ENCODE data around the gene TEX29. TPM values are rescaled to one million over a fixed set of nuclear protein-coding genes. Genes with fewer than 3 reads are reported as not detected.

Gene TEX29
- total RNA-seq (2014; rRNA removed; shearing (Covaris generic); ENCODE audit: low replicate concordance), result 1.6 TPM in 1 of 2 replicates, not detected in the other

DNA sequence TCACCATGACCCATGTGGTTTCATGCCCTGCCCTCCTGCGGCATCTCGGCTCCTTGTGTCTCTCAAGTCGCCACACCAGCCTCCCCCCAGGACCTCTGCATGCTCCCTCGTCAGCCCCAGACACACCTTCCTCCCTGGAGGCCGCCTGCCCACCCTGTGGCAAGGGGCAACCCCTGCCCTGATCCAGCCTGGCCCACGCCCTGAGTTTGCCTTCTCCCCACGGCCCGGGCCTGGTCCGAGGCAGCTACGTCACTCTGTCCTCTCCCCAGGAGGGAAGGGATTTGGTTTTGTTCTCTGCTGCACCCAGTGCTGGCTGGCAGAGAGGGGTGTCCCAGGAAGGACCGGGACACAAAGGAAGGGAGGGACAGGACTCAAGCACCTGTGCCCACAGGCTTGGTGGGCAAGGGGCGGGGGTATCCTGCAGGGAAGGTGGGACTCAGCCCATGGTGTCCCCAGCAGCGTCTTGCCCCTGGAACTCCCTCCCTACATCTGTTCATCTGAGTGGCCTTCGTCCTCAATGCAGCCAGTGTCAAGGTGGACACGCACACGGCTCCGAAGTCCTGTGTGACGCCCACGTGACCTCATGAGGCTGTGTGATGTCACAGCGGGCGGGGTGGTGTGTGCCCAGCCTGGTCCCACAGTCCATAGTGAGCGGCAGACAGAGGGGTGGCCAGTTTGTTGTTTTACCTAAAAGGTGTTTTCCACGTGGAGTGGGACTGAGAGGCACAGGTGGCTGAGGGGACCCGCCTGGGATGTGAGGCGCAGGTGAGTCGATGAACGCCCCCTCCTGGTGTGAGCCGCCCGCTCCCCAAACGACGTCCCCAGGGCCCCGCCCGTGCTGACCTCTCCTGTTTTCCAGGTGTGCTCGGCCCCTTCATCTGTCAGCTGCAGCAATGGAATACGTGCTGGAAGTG, at the start of gene TEX29:
TEX29 (plus strand) TSS at position 645 of the 914 bp plus-strand sequence; CDS start at position 894, 249 bp downstream.
- no peak for DNase-seq
- no peaks in the 10 kb centered on the region for H3K27me3 ChIP-seq (ENCODE audit: low read length)
- H3K4me3 ChIP-seq (ENCODE audit: low read length), result no peak within 1 kb of the TSS
- H3K9me3 ChIP-seq (ENCODE audit: low read length), result no peaks in the 10 kb centered on the region
- H2AFZ ChIP-seq (ENCODE audit: low read length), result no peak within 1 kb of the TSS
- no peaks in the 10 kb centered on the region for H3K9me2 ChIP-seq (replicated peaks; ENCODE audit: insufficient read depth, low read length)
- H3K79me2 ChIP-seq (ENCODE audit: low read length), result no peaks in the 10 kb centered on the region
- no peak within 1 kb of the TSS for H3K9ac ChIP-seq (ENCODE audit: low read length)
- H3K27ac ChIP-seq (ENCODE audit: low read length), result no peak within 1 kb of the TSS
- no peaks in the 10 kb centered on the region for H3K4me1 ChIP-seq (ENCODE audit: low read length)
- no peaks in the 10 kb centered on the region for H4K20me1 ChIP-seq (ENCODE audit: insufficient read depth, low read depth, low read length)
- no peaks in the 10 kb centered on the region for H3K36me3 ChIP-seq (ENCODE audit: insufficient read depth, low read length)
- H3K4me2 ChIP-seq (ENCODE audit: low read depth, low read length, poor library complexity, severe bottlenecking), result no peak within 1 kb of the TSS

DNA sequence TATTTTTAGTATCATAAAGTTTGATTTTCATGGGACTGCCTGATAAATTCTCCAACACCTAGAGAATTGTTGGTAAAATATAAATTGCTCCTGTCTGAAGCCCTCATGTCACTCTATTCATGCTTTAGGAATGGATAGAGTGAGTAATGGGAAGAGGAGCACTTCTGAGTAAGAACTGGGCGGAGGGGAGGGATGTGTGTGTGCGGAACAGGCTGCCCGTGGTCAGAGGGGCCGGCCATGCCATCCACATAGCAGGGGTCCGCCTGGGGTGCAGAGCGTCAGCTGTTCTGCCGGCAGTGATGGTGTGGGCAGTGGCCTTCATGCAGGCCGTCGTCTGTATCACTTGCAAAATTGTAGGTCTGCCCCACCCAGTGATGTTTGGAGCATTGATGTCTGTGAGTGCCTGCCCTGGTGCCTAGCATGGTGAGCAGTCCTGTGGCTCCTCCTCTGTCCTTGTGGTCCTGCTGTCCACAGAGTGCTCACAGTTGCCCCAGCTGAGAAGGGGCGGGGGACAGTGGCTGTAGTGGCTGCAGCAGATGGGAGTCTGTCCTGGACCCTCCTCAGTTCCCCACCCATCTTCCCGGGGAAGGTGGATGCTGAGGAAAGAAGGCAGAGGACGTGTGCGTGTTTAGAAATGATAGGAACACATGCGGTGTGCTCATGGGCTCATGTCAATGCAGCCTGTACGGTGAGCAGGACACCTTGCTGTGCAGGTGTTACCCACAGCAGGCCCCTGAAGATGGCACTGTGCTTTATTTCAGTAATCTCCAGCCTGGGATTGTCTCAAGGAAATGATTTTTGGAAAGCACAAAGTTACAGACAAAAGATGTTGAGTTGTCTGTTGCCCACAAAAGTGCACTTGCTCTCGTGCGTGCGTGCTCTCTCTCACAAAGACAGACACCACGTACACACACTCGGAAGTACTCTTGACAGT, 49.4 kb upstream of the TEX29 start:
- H3K4me3 ChIP-seq (ENCODE audit: low read length), result no peak overlapping the region
- no peaks in the 10 kb centered on the region for H3K9me2 ChIP-seq (replicated peaks; ENCODE audit: insufficient read depth, low read length)
- no peaks in the 10 kb centered on the region for H4K20me1 ChIP-seq (ENCODE audit: insufficient read depth, low read depth, low read length)
- no peak overlapping the region for H3K27ac ChIP-seq (ENCODE audit: low read length)
- no peak overlapping the region for H3K4me2 ChIP-seq (ENCODE audit: low read depth, low read length, poor library complexity, severe bottlenecking)
- no peaks in the 10 kb centered on the region for H3K27me3 ChIP-seq (ENCODE audit: low read length)
- no peak overlapping the region for H2AFZ ChIP-seq (ENCODE audit: low read length)
- no peaks in the 10 kb centered on the region for H3K9me3 ChIP-seq (ENCODE audit: low read length)
- H3K4me1 ChIP-seq (ENCODE audit: low read length), result no peaks in the 10 kb centered on the region
- H3K9ac ChIP-seq (ENCODE audit: low read length), result no peak overlapping the region
- peaks cover 40% of the 10 kb centered on the region for H3K79me2 ChIP-seq (ENCODE audit: low read length)
- H3K36me3 ChIP-seq (ENCODE audit: insufficient read depth, low read length), result peaks cover 17% of the 10 kb centered on the region; the same call in 1 of the 2 replicates
- no peak for DNase-seq

DNA sequence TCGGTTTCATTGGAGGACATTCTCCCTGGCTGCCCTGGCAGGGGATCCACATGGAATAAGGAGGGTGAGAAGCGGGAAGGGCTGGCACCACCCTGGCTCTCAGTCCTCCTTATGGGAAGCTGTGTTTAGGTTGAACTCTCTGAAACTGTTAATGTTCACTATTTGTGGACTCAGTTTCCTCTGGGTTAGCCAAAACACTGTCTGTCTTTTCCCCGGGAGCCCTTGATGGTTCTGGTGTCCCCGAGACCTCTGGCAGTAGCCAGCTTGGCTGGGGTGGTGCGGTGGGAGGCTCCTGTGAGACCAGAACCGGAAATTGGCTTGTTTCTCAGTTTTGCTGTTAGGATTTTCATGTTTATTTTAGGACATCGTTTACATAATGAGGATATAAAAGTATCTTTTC, 48.3 kb upstream of the TEX29 start:
- no peak overlapping the region for H2AFZ ChIP-seq (ENCODE audit: low read length)
- no peaks in the 10 kb centered on the region for H3K9me2 ChIP-seq (replicated peaks; ENCODE audit: insufficient read depth, low read length)
- no peaks in the 10 kb centered on the region for H3K9me3 ChIP-seq (ENCODE audit: low read length)
- no peaks in the 10 kb centered on the region for H3K27me3 ChIP-seq (ENCODE audit: low read length)
- H4K20me1 ChIP-seq (ENCODE audit: insufficient read depth, low read depth, low read length), result no peaks in the 10 kb centered on the region
- peaks cover 38% of the 10 kb centered on the region for H3K79me2 ChIP-seq (ENCODE audit: low read length)
- no peak overlapping the region for H3K4me3 ChIP-seq (ENCODE audit: low read length)
- no peak for DNase-seq
- peaks cover 18% of the 10 kb centered on the region; the same call in 1 of the 2 replicates for H3K36me3 ChIP-seq (ENCODE audit: insufficient read depth, low read length)
- no peak overlapping the region for H3K9ac ChIP-seq (ENCODE audit: low read length)
- H3K4me2 ChIP-seq (ENCODE audit: low read depth, low read length, poor library complexity, severe bottlenecking), result no peak overlapping the region
- no peak overlapping the region for H3K27ac ChIP-seq (ENCODE audit: low read length)
- no peaks in the 10 kb centered on the region for H3K4me1 ChIP-seq (ENCODE audit: low read length)

DNA sequence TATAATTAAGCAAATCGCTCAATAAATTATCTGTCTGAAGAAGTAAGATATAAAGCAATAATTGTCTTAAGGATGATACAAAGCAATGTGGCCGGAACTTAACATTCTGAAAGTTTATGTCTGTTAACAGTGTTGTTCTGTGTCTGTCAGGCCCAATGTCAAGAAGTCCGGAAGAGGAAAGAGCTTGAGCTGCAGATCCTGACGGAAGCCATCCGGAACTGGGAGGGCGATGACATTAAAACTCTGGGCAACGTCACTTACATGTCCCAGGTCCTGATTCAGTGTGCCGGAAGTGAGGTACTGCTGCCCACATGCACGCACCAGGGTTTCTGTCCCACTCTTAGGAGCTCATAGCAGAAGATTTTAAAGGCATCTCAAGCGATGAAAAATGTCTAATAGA, 45.1 kb upstream of the TEX29 start:
- no peaks in the 10 kb centered on the region for H3K9me3 ChIP-seq (ENCODE audit: low read length)
- H3K4me2 ChIP-seq (ENCODE audit: low read depth, low read length, poor library complexity, severe bottlenecking), result no peak overlapping the region
- peaks cover 31% of the 10 kb centered on the region for H3K79me2 ChIP-seq (ENCODE audit: low read length)
- no peak for DNase-seq
- peaks cover 36% of the 10 kb centered on the region; the same call in 1 of the 2 replicates for H3K36me3 ChIP-seq (ENCODE audit: insufficient read depth, low read length)
- no peak overlapping the region for H2AFZ ChIP-seq (ENCODE audit: low read length)
- H4K20me1 ChIP-seq (ENCODE audit: insufficient read depth, low read depth, low read length), result no peaks in the 10 kb centered on the region
- no peaks in the 10 kb centered on the region for H3K4me1 ChIP-seq (ENCODE audit: low read length)
- H3K27me3 ChIP-seq (ENCODE audit: low read length), result no peaks in the 10 kb centered on the region
- H3K27ac ChIP-seq (ENCODE audit: low read length), result no peak overlapping the region
- no peak overlapping the region for H3K4me3 ChIP-seq (ENCODE audit: low read length)
- H3K9me2 ChIP-seq (replicated peaks; ENCODE audit: insufficient read depth, low read length), result no peaks in the 10 kb centered on the region
- H3K9ac ChIP-seq (ENCODE audit: low read length), result no peak overlapping the region

DNA sequence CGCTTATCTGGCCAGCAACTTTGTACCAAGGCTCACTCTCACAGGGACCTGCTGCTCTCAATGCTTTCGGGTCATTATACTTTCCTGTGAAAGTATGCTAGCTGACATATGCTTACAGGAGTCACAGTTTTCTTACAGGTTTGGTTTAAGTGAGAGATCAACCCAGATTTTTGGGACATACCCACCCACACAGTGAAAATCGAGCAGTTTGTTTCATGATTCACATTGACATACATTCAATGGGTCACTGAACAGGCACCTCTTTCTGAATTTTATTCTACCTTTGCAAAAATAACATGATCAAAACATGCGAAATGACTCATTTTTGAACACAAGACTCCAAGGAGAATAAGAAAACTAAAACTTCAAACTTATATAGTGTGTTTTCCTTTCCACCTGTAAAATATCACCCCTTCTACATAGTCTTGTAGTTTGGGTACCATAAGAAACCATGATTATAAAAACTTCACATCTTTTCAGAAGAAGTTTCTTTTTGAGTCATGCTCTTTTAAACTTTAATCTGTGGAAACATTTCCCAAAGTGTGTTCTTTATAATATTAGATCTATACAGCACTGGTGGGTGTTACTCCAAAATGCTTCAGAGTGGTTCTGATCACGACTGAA, 44.3 kb upstream of the TEX29 start:
- Histone ChIP-seq H3K27ac (ENCODE audit: low read length) (no peak overlapping the region), H3K4me2 (ENCODE audit: low read depth, low read length, poor library complexity, severe bottlenecking) (no peak overlapping the region), H3K4me3 (ENCODE audit: low read length) (no peak overlapping the region), H2AFZ (ENCODE audit: low read length) (no peak overlapping the region), H3K4me1 (ENCODE audit: low read length) (no peaks in the 10 kb centered on the region), H3K79me2 (ENCODE audit: low read length) (peaks cover 30% of the 10 kb centered on the region), H4K20me1 (ENCODE audit: insufficient read depth, low read depth, low read length) (no peaks in the 10 kb centered on the region), H3K9me3 (ENCODE audit: low read length) (no peaks in the 10 kb centered on the region), H3K27me3 (ENCODE audit: low read length) (no peaks in the 10 kb centered on the region), H3K9ac (ENCODE audit: low read length) (no peak overlapping the region), H3K9me2 (replicated peaks; ENCODE audit: insufficient read depth, low read length) (no peaks in the 10 kb centered on the region), H3K36me3 (ENCODE audit: insufficient read depth, low read length) (peaks cover 37% of the 10 kb centered on the region; the same call in 1 of the 2 replicates)
- no peak for DNase-seq

DNA sequence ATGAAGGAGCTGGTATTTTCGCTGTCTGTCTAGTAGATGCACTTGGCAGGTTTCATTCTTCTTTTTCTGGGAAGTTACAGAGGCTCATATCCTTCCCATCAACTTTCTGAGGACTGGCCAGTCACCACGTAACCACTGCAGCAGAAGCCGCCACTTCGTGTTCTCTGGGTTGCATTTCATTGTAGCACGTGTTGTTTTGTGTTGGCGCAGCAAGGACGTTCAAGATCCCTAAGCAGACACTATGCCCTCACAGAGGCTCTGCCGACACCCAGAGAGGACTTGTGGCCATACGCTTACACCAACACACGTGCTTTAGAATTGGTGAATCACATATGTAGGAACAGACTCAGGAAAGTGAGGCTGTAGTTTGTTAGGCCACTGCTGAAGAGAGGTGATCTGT, 42.2 kb upstream of the TEX29 start:
- no peak overlapping the region for H3K4me2 ChIP-seq (ENCODE audit: low read depth, low read length, poor library complexity, severe bottlenecking)
- no peak for DNase-seq
- H3K9me3 ChIP-seq (ENCODE audit: low read length), result no peaks in the 10 kb centered on the region
- H3K9ac ChIP-seq (ENCODE audit: low read length), result no peak overlapping the region
- peaks cover 51% of the 10 kb centered on the region; the same call in 1 of the 2 replicates for H3K36me3 ChIP-seq (ENCODE audit: insufficient read depth, low read length)
- H3K9me2 ChIP-seq (replicated peaks; ENCODE audit: insufficient read depth, low read length), result no peaks in the 10 kb centered on the region
- H3K79me2 ChIP-seq (ENCODE audit: low read length), result peaks cover 18% of the 10 kb centered on the region
- H4K20me1 ChIP-seq (ENCODE audit: insufficient read depth, low read depth, low read length), result no peaks in the 10 kb centered on the region
- H3K27me3 ChIP-seq (ENCODE audit: low read length), result no peaks in the 10 kb centered on the region
- no peak overlapping the region for H3K27ac ChIP-seq (ENCODE audit: low read length)
- no peaks in the 10 kb centered on the region for H3K4me1 ChIP-seq (ENCODE audit: low read length)
- H2AFZ ChIP-seq (ENCODE audit: low read length), result no peak overlapping the region
- no peak overlapping the region for H3K4me3 ChIP-seq (ENCODE audit: low read length)

DNA sequence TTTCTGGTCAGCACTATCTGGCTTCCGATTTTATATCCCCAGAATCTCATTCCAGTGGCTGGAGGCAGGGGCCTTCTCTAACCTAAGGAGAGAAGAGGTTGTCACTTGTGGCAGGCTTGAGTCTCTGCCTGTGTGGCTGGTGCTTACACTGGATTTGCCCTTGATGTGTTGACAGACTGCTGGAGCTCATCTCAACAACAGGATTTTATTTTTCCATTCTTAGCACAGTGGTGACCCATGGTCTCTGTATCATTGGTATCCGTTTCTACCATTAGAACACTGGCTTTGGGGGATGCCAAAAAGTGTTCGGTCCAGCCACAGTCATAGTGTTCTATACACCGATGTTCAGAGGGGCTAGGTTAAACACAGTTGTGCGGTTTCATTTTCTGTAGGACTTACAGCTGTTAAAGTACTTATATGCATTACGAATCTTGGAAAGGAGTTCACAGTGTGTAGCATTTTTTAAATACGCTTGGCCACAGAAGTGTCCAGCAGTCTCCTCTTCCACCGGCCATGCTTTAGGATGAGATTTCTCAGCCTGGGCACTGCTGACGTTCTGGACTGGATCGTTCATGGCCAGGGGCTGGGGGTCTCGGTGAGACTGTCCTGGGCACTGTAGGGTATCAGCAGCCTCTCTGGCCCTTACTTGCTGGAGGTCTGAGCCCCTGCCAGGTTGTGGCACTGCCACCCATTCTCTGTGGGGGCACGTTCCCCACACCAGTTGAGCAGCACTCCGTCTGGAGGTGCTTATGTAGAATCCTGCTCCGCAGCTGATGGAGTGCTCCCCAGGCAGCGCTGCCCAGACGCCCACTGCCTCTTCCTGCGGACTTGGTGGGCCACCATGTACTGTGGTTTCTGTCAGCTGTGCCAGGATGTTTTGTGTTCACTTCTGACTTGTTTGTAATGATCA, 41.4 kb upstream of the TEX29 start:
- peaks cover 18% of the 10 kb centered on the region for H3K79me2 ChIP-seq (ENCODE audit: low read length)
- H3K36me3 ChIP-seq (ENCODE audit: insufficient read depth, low read length), result peaks cover 51% of the 10 kb centered on the region; the same call in 1 of the 2 replicates
- H3K9me2 ChIP-seq (replicated peaks; ENCODE audit: insufficient read depth, low read length), result no peaks in the 10 kb centered on the region
- H3K27me3 ChIP-seq (ENCODE audit: low read length), result no peaks in the 10 kb centered on the region
- no peak overlapping the region for H3K9ac ChIP-seq (ENCODE audit: low read length)
- no peaks in the 10 kb centered on the region for H3K4me1 ChIP-seq (ENCODE audit: low read length)
- no peaks in the 10 kb centered on the region for H3K9me3 ChIP-seq (ENCODE audit: low read length)
- DNase-seq, result no peak
- no peak overlapping the region for H3K27ac ChIP-seq (ENCODE audit: low read length)
- no peak overlapping the region for H3K4me3 ChIP-seq (ENCODE audit: low read length)
- no peaks in the 10 kb centered on the region for H4K20me1 ChIP-seq (ENCODE audit: insufficient read depth, low read depth, low read length)
- no peak overlapping the region for H2AFZ ChIP-seq (ENCODE audit: low read length)
- no peak overlapping the region for H3K4me2 ChIP-seq (ENCODE audit: low read depth, low read length, poor library complexity, severe bottlenecking)
